ENCODE data around the gene NKX3-2. TPM values are rescaled to one million over a fixed set of nuclear protein-coding genes. Genes with fewer than 3 reads are reported as not detected.
"Not testable (repeated sequence)": the region's sequence is repeated elsewhere in the genome, so short reads cannot be mapped to it uniquely, and the experiment has no call there.

The NKX3-2 gene
- 0.06 TPM in 1 of 2 replicates, not detected in the other for total RNA-seq (2014; rRNA removed; shearing (Covaris generic))

- peak; percentile 51 for DNase-seq (ENCODE audit: low read depth)
Observed at GRCh38 chr4:13543839-13544605, at the start of gene NKX3-2. TSS of gene NKX3-2 (minus strand) at chr4:13544508. CDS start at chr4:13544414, 94 bp downstream.

GRCh38 chr4:13592220-13592619 lies 47.9 kb upstream of the NKX3-2 start:
- DNase-seq (ENCODE audit: low read depth) = no peak

- DNase-seq (ENCODE audit: low read depth) = no peak
Observed at GRCh38 chr4:13590766-13591165, 46.5 kb upstream of the NKX3-2 start.

- no peak for DNase-seq (ENCODE audit: low read depth)
Observed at GRCh38 chr4:13588954-13589353, 44.6 kb upstream of the NKX3-2 start.

- DNase-seq (ENCODE audit: low read depth) = no peak
Observed at GRCh38 chr4:13584481-13584880, 40.2 kb upstream of the NKX3-2 start.

GRCh38 chr4:13580036-13580435 lies 35.7 kb upstream of the NKX3-2 start:
- no peak for DNase-seq (ENCODE audit: low read depth)

- no peak for DNase-seq (ENCODE audit: low read depth)
Observed at GRCh38 chr4:13577660-13578059, 33.4 kb upstream of the NKX3-2 start.

GRCh38 chr4:13570916-13571315 lies 26.6 kb upstream of the NKX3-2 start:
- no peak for DNase-seq (ENCODE audit: low read depth)

- DNase-seq (ENCODE audit: low read depth) = no peak
Observed at GRCh38 chr4:13567125-13567524, 22.8 kb upstream of the NKX3-2 start.

GRCh38 chr4:13562876-13563275 lies 18.6 kb upstream of the NKX3-2 start:
- DNase-seq (ENCODE audit: low read depth) = no peak

- no peak for DNase-seq (ENCODE audit: low read depth)
Observed at GRCh38 chr4:13561673-13562072, 17.4 kb upstream of the NKX3-2 start.

- not testable (repeated sequence) for DNase-seq (ENCODE audit: low read depth)
Observed at GRCh38 chr4:13560111-13560510, 15.8 kb upstream of the NKX3-2 start.

GRCh38 chr4:13559413-13559812 lies 15.1 kb upstream of the NKX3-2 start:
- peak; percentile 67 for DNase-seq (ENCODE audit: low read depth)

- no peak for DNase-seq (ENCODE audit: low read depth)
Observed at GRCh38 chr4:13558881-13559280, 14.6 kb upstream of the NKX3-2 start.

- DNase-seq (ENCODE audit: low read depth) = no peak
Observed at GRCh38 chr4:13555325-13555724, 11.0 kb upstream of the NKX3-2 start.

- no peak for DNase-seq (ENCODE audit: low read depth)
Observed at GRCh38 chr4:13553081-13553480, 8.8 kb upstream of the NKX3-2 start.

GRCh38 chr4:13548984-13549546 lies 4.8 kb upstream of the NKX3-2 start:
- DNase-seq (ENCODE audit: low read depth) = peak; percentile 86

- peak; percentile 30 for DNase-seq (ENCODE audit: low read depth)
Observed at GRCh38 chr4:13548059-13548983, 4.0 kb upstream of the NKX3-2 start.

- DNase-seq (ENCODE audit: low read depth) = peak; percentile 41
Observed at GRCh38 chr4:13547485-13548041, 3.3 kb upstream of the NKX3-2 start.

GRCh38 chr4:13546941-13547484 lies 2.7 kb upstream of the NKX3-2 start:
- no peak for DNase-seq (ENCODE audit: low read depth)

GRCh38 chr4:13546142-13546940 lies 2.0 kb upstream of the NKX3-2 start:
- no peak for DNase-seq (ENCODE audit: low read depth)

Measured in Daoy (cell line).